ENCODE measurements around the gene F12.

F12 gene

DNA sequence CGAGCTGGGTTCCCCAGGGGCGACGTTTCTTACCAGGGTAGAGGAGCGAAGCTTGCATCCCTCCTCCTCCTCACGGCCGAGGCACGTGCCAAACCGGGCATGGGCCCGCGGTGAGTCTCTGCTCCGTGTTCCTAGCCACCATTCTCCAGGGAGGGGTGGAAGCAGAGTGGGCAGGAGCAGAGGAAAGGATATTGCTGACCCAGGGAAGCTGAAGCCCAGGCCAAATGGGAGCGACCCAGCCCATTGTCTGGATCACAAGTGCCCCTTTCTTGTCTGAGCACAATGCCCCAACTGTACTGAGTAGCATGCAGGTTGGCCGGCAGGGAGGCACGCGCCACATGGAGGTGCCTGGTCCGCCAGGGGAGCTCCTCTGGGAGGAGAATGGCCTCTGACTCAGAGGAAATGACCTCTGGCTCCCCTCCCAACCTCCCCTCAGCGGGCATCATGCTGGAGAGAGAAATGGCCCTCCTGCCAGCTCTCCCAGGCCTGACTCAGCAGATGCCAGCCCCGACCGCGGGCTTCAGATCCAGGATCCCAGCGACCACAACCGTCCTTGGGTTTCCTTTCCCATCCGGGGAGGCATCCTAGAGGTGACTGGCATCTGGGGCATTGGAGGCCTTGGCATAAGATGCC, 38.4 kb upstream of the F12 start:
- H3K27ac ChIP-seq (replicated peaks) = no peak overlapping the region
- peak overlapping the region; percentile 26 for H3K4me3 ChIP-seq (replicated peaks; ENCODE audit: insufficient read depth, low read length)
- no peaks in the 10 kb centered on the region for H3K27me3 ChIP-seq (ENCODE audit: insufficient read depth, poor library complexity, severe bottlenecking)
- TF ChIP-seq, protein P1, sequence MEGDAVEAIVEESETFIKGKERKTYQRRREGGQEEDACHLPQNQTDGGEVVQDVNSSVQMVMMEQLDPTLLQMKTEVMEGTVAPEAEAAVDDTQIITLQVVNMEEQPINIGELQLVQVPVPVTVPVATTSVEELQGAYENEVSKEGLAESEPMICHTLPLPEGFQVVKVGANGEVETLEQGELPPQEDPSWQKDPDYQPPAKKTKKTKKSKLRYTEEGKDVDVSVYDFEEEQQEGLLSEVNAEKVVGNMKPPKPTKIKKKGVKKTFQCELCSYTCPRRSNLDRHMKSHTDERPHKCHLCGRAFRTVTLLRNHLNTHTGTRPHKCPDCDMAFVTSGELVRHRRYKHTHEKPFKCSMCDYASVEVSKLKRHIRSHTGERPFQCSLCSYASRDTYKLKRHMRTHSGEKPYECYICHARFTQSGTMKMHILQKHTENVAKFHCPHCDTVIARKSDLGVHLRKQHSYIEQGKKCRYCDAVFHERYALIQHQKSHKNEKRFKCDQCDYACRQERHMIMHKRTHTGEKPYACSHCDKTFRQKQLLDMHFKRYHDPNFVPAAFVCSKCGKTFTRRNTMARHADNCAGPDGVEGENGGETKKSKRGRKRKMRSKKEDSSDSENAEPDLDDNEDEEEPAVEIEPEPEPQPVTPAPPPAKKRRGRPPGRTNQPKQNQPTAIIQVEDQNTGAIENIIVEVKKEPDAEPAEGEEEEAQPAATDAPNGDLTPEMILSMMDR (IDR thresholded peaks at IDR 0.05; ENCODE audit: insufficient read depth, low read length) = no peak
- TF ChIP-seq POLR2AphosphoS5 (IDR thresholded peaks at IDR 0.05; ENCODE audit: low read depth) = peak; percentile 51; the same call in 1 of the 2 replicates
- peak; percentile 28 to 66 for DNase-seq (ENCODE audit: low read depth in 1 of 2, low spot score in 1 of 2)

GRCh38 chr5:177447066-177447610, 37.8 kb upstream of the F12 start:
- Histone ChIP-seq H3K4me3 (replicated peaks; ENCODE audit: insufficient read depth, low read length) (peak overlapping the region; percentile 38), H3K27ac (replicated peaks) (no peak overlapping the region), H3K27me3 (ENCODE audit: insufficient read depth, poor library complexity, severe bottlenecking) (no peaks in the 10 kb centered on the region)
- peak; percentile 64 to 70 for DNase-seq (ENCODE audit: low read depth in 1 of 2, low spot score in 1 of 2)
- TF ChIP-seq POLR2AphosphoS5 (IDR thresholded peaks at IDR 0.05; ENCODE audit: low read depth) (no peak), GABPA (IDR thresholded peaks at IDR 0.05; ENCODE audit: low read depth) (no peak), SPI1 (IDR thresholded peaks at IDR 0.05; ENCODE audit: borderline replicate concordance, low read depth) (no peak)
- TF ChIP-seq, protein P2, sequence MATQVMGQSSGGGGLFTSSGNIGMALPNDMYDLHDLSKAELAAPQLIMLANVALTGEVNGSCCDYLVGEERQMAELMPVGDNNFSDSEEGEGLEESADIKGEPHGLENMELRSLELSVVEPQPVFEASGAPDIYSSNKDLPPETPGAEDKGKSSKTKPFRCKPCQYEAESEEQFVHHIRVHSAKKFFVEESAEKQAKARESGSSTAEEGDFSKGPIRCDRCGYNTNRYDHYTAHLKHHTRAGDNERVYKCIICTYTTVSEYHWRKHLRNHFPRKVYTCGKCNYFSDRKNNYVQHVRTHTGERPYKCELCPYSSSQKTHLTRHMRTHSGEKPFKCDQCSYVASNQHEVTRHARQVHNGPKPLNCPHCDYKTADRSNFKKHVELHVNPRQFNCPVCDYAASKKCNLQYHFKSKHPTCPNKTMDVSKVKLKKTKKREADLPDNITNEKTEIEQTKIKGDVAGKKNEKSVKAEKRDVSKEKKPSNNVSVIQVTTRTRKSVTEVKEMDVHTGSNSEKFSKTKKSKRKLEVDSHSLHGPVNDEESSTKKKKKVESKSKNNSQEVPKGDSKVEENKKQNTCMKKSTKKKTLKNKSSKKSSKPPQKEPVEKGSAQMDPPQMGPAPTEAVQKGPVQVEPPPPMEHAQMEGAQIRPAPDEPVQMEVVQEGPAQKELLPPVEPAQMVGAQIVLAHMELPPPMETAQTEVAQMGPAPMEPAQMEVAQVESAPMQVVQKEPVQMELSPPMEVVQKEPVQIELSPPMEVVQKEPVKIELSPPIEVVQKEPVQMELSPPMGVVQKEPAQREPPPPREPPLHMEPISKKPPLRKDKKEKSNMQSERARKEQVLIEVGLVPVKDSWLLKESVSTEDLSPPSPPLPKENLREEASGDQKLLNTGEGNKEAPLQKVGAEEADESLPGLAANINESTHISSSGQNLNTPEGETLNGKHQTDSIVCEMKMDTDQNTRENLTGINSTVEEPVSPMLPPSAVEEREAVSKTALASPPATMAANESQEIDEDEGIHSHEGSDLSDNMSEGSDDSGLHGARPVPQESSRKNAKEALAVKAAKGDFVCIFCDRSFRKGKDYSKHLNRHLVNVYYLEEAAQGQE (IDR thresholded peaks at IDR 0.05; ENCODE audit: insufficient replicate concordance, low read depth) = no peak
- TF ChIP-seq, protein P1 (IDR thresholded peaks at IDR 0.05; ENCODE audit: insufficient read depth, low read length) = no peak

DNA sequence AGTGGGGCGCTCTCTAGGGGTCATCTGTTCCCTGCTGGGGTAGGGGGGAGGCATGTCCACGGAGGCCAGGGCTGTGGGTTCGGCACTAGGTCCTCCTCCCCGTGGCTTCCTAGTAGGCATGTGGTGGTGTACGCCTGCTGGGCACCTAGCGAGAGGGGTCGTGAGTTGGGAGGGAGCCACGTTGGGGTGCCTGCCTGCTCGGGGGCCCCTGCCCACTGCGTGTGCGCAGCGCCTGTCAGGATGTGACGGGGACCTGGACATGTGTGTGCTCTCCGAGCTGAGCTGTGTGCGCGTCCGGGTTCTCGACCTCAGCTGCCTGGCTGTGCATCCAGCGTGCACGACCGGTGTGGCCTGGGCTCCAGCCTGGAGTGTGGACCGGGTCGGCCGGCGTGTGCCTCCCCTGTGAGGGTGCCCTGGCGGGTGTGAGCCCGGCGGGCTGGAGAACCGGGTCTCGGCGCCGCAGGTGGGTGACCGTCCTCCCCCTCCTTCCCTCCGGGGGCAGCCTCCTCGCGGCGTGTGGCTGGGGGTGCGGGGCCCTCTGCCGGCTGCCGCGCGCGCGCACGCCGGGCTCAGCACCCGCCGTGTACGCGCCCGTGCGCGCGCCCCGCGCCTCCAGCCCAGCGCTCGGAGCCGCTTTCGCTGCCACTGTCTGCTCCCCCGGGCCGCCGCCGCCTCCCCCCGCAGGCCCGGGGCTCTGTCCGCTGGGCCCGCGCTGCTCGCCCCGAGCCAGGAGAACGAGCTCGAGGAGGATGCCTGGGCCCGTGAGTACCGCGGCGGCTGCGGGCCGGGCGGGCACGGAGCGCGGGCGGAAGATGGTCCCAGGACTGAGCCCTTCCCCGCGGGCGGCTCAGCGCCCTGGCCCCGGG, 37.1 kb upstream of the F12 start, which contains the start of gene PRR7:
PRR7 (plus strand) TSS at position 615 of the 866 bp plus-strand sequence. CDS start 8,254 bp downstream, outside the sequence.
- Histone ChIP-seq H3K4me3 (replicated peaks; ENCODE audit: insufficient read depth, low read length) (peak within 1 kb of the TSS; percentile 41), H3K27ac (replicated peaks) (peak within 1 kb of the TSS; percentile 61)
- DNase-seq (ENCODE audit: low read depth in 1 of 2, low spot score in 1 of 2) = peak; percentile 63 to 74

More for the DNA sequence above, 37.1 kb upstream of the F12 start, which contains the start of gene PRR7:
- TF ChIP-seq, protein P1 (IDR thresholded peaks at IDR 0.05; ENCODE audit: insufficient read depth, low read length) = no peak
- TF ChIP-seq GABPA (IDR thresholded peaks at IDR 0.05; ENCODE audit: low read depth) (no peak), POLR2AphosphoS5 (IDR thresholded peaks at IDR 0.05; ENCODE audit: low read depth) (peak; percentile 99)
- TF ChIP-seq, protein P2 (IDR thresholded peaks at IDR 0.05; ENCODE audit: insufficient replicate concordance, low read depth) = no peak
- no peaks in the 10 kb centered on the region for H3K27me3 ChIP-seq (ENCODE audit: insufficient read depth, poor library complexity, severe bottlenecking)

Data from HL-60 (cell line).